Lower leg skin (tissue), 3 donors: Measurements from ENCODE around the gene NFKBIA.

Experiments
- POLR2A ChIP-seq, 2 donors: fragments of 450-650 bp; IDR thresholded peaks; one replicate each; pipeline ENCODE4 v1.6.1; 2016 to 2017; ENCODE audit warnings: antibody characterized with exemption in 2 of 2, mild to moderate bottlenecking in 1 of 2, moderate library complexity in 1 of 2
- TF ChIP-seq, protein P1 (sequence below), 3 donors: fragments of 450-650 bp; IDR thresholded peaks; one replicate each; pipeline ENCODE4 v1.5.1; 2016; ENCODE audit warnings: antibody characterized with exemption in 3 of 3, mild to moderate bottlenecking in 3 of 3, moderate library complexity in 2 of 3

DNA sequence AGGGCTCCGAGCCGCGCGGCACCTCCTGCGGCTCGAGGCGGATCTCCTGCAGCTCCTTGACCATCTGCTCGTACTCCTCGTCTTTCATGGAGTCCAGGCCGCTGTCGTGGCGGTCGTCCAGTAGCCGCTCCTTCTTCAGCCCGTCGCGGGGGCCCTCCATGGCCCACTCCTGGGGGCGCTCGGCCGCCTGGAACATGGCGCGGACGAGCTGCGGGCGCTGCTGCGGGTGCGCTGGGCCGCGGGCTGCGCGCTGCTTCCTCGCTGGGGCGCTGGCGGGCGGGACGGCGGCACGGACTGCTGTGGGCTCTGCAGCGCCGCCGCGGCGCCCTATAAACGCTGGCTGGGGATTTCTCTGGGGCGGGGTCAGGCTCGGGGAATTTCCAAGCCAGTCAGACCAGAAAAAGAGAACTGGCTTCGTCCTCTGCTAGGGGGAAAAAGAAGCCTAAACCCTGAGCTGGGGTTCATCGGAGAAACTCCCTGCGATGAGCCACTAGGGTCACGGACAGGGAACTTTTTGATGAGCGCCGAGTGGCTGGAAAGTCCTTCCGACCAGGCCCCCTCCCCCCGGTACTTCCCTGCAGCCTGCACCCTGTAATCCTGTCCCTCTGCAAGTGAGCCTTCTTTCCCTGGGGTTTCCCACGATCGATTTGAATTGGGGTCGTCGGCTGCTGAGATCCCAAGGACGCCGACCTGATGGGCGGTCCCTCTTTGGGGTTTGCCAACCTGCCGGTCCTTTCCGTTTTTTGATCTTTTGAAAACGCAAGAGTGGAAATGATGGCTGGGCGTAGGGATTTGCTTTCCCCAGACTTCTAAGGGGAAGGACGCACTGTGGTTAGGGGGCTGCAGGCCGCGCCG, at the start of gene NFKBIA:
- TF ChIP-seq, protein P1, sequence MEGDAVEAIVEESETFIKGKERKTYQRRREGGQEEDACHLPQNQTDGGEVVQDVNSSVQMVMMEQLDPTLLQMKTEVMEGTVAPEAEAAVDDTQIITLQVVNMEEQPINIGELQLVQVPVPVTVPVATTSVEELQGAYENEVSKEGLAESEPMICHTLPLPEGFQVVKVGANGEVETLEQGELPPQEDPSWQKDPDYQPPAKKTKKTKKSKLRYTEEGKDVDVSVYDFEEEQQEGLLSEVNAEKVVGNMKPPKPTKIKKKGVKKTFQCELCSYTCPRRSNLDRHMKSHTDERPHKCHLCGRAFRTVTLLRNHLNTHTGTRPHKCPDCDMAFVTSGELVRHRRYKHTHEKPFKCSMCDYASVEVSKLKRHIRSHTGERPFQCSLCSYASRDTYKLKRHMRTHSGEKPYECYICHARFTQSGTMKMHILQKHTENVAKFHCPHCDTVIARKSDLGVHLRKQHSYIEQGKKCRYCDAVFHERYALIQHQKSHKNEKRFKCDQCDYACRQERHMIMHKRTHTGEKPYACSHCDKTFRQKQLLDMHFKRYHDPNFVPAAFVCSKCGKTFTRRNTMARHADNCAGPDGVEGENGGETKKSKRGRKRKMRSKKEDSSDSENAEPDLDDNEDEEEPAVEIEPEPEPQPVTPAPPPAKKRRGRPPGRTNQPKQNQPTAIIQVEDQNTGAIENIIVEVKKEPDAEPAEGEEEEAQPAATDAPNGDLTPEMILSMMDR (IDR thresholded peaks at IDR 0.05): no peak
- peak in 1 of 2 donors; percentile 95 for TF ChIP-seq POLR2A (IDR thresholded peaks at IDR 0.05)
